Liver (tissue), 9 donors: Measurements from ENCODE around the gene SBF2. TPM values are rescaled to one million over a fixed set of nuclear protein-coding genes. Genes with fewer than 3 reads are reported as not detected.

Source experiments
- DNase-seq: peaks from one replicate; pipeline ENCODE4 v3.0.0-alpha.2; 2017; ENCODE audit warnings: low spot score
- H3K27ac ChIP-seq, 2 donors: one replicate each; pipeline ENCODE4 v1.7.0; 2013; ENCODE audit warnings: inconsistent platforms in 2 of 2, low read length in 2 of 2, control low read depth in 1 of 2, low read depth in 1 of 2, mild to moderate bottlenecking in 1 of 2
- H3K27me3 ChIP-seq, 4 donors: one replicate each; pipeline versions ENCODE4 v1.6.1 to v1.7.0; 2013; ENCODE audit warnings: low read length in 3 of 4, inconsistent platforms in 1 of 4, mild to moderate bottlenecking in 1 of 4, moderate library complexity in 1 of 4; ENCODE audit not compliant: control insufficient read depth in 4 of 4, insufficient read depth in 4 of 4
- H3K36me3 ChIP-seq, 4 donors: one replicate each; pipeline versions ENCODE4 v1.6.1 to v1.7.0; 2013; ENCODE audit warnings: low read length in 3 of 4, mild to moderate bottlenecking in 3 of 4, low read depth in 1 of 4, moderate library complexity in 1 of 4; ENCODE audit not compliant: control insufficient read depth in 4 of 4, insufficient read depth in 3 of 4
- H3K4me1 ChIP-seq, 4 donors: one replicate each; pipeline versions ENCODE4 v1.6.1 to v1.7.0; 2013; ENCODE audit warnings: low read length in 3 of 4, mild to moderate bottlenecking in 3 of 4, moderate library complexity in 1 of 4; ENCODE audit not compliant: control insufficient read depth in 4 of 4, insufficient read depth in 4 of 4
- H3K4me3 ChIP-seq, 3 donors: one replicate each; pipeline versions ENCODE4 v1.6.1 to v1.7.0; 2013; ENCODE audit warnings: low read length in 3 of 3, control low read depth in 1 of 3, low read depth in 1 of 3, mild to moderate bottlenecking in 1 of 3
- H3K9ac ChIP-seq, 2 donors: one replicate each; pipeline ENCODE4 v1.7.0; 2013; ENCODE audit warnings: low read length in 2 of 2, mild to moderate bottlenecking in 2 of 2, moderate library complexity in 2 of 2, control low read depth in 1 of 2, low read depth in 1 of 2
- H3K9me3 ChIP-seq, 4 donors: one replicate each; pipeline versions ENCODE4 v1.6.1 to v1.7.0; 2013; ENCODE audit warnings: low read length in 3 of 4; ENCODE audit not compliant: control insufficient read depth in 4 of 4
- EGR1 ChIP-seq, 2 donors: IDR thresholded peaks; 2 replicates each; pipeline ENCODE4 v1.6.1; 2016 to 2018; ENCODE audit warnings: antibody characterized with exemption in 2 of 2, low read depth in 2 of 2
- FOXA1 ChIP-seq: IDR thresholded peaks from 2 replicates; pipeline ENCODE4 v1.6.1; 2016; ENCODE audit warnings: antibody characterized with exemption
- FOXA2 ChIP-seq: IDR thresholded peaks from 2 replicates; pipeline ENCODE4 v1.6.1; 2016; ENCODE audit warnings: antibody characterized with exemption
- GABPA ChIP-seq, 2 donors: IDR thresholded peaks in 1 of 2; conservative IDR thresholded peaks in 1 of 2; 2 replicates each; pipeline ENCODE4 v1.6.1; 2016; ENCODE audit warnings: antibody characterized with exemption in 2 of 2, mild to moderate bottlenecking in 1 of 2, moderate library complexity in 1 of 2
- HNF4G ChIP-seq: IDR thresholded peaks from 2 replicates; pipeline ENCODE4 v1.6.1; 2016; ENCODE audit warnings: antibody characterized with exemption
- JUND ChIP-seq, 2 donors: IDR thresholded peaks; 2 replicates each; pipeline ENCODE4 v1.6.1; 2016; ENCODE audit warnings: antibody characterized with exemption in 2 of 2
- RXRA ChIP-seq, 2 donors: IDR thresholded peaks; 2 replicates each; pipeline ENCODE4 v1.6.1; 2017 to 2018; ENCODE audit warnings: antibody characterized with exemption in 2 of 2, mild to moderate bottlenecking in 1 of 2
- SP1 ChIP-seq: IDR thresholded peaks from 2 replicates; pipeline ENCODE4 v1.6.1; 2018; ENCODE audit warnings: antibody characterized with exemption, mild to moderate bottlenecking
- TAF1 ChIP-seq: conservative IDR thresholded peaks from 2 replicates; pipeline ENCODE4 v1.6.1; 2016; ENCODE audit warnings: antibody characterized with exemption, mild to moderate bottlenecking
- YY1 ChIP-seq: IDR thresholded peaks from 2 replicates; pipeline ENCODE4 v1.6.1; 2016; ENCODE audit warnings: antibody characterized with exemption, mild to moderate bottlenecking
- WGBS: extraction: QIAGEN DNeasy Blood & Tissue Kit; methylation state at CpG from one replicate; pipeline ENCODE4 v1.1.7; 2013; 5-methylcytosine and 5-hydroxymethylcytosine counted together
- polyA plus RNA-seq, 2 donors: library from polyadenylated mRNA; stranded (reverse) in 1 of 2; unstranded in 1 of 2; fragments of 200-250 nt in 1 of 2; fragments of >200 nt in 1 of 2; fragmentation: Nextera tagmentation in 1 of 2; extraction: Ambion mirVana in 1 of 2; gene quantifications; one replicate each; pipeline versions ENCODE4 v1.2.1 to v1.2.3, GENCODE V29; 2013 to 2015
- total RNA-seq, 2 donors: library from RNA; depleted of rRNA; stranded (reverse); fragments of >200 nt; gene quantifications; one replicate each; pipeline ENCODE4 v1.2.3, GENCODE V29; 2014
- TF ChIP-seq, protein P1 (sequence below): IDR thresholded peaks from 2 replicates; pipeline ENCODE4 v1.6.1; 2016; ENCODE audit warnings: antibody characterized with exemption
- TF ChIP-seq, protein P2 (sequence below): IDR thresholded peaks from 2 replicates; pipeline ENCODE4 v1.6.1; 2016; ENCODE audit warnings: antibody characterized with exemption, mild to moderate bottlenecking
- TF ChIP-seq, protein P3 (sequence below): fragments of 150-350 bp; IDR thresholded peaks from 2 replicates; pipeline ENCODE4 v1.5.1; 2017; ENCODE audit warnings: improper control_type of control experiment, low read depth, low read length; ENCODE audit not compliant: missing input control
- TF ChIP-seq, protein P4 (sequence below): IDR thresholded peaks from 2 replicates; pipeline ENCODE4 v1.6.1; 2016; ENCODE audit warnings: antibody characterized with exemption
- TF ChIP-seq, protein P5 (sequence below): IDR thresholded peaks from 2 replicates; pipeline ENCODE4 v1.6.1; 2016; ENCODE audit warnings: antibody characterized with exemption
- donor health status: healthy.
- donor health status: healthy.
- donor health status: healthy.
- donor health status: healthy.
- donor health status: healthy.

The SBF2 gene
- total and polyA plus RNA-seq, 4 donors = 7.5 to 31.3 (median 14.7) TPM

DNA sequence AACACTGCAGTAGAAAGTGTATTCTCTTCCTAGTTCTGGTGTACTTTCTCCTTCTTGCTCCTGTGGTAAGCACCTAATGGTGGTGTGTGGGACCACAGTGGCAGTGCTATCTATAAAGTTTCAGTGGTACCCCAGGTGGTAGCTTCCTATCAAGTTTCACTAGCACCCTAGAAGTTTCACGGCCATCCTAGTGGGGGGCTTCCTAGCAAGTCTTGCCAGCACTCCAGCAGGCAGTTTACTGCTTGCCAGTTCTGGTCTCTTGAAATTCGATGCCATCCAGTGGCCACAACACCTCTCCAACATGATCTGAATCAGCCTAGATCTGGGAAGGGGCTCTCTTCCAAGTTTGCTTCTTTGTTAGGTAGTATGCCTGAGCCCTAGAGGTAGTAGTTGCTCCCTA lies 400.5 kb downstream of the SBF2 start:
- Histone ChIP-seq H3K27ac (no peak overlapping the region), H3K4me1 (no peaks in the 10 kb centered on the region), H3K4me3 (no peak overlapping the region), H3K9ac (no peak overlapping the region), H3K36me3 (peaks cover 0 to 6% (median 3%) of the 10 kb centered on the region in 4 donors), H3K27me3 (no peaks in the 10 kb centered on the region), H3K9me3 (no peaks in the 10 kb centered on the region)
- WGBS = 90% methylated on average over 2 of the region's 2 CpGs
- no peak for DNase-seq
- TF ChIP-seq SP1 (no peak), FOXA2 (no peak), JUND (IDR thresholded peaks at IDR 0.05) (no peak), GABPA (IDR thresholded peaks at IDR 0.05 in 1 of 2, conservative IDR thresholded peaks at IDR 0.05 in 1 of 2) (no peak), FOXA1 (no peak), EGR1 (IDR thresholded peaks at IDR 0.05; ENCODE audit: low read depth in 2 of 2) (no peak)
- TF ChIP-seq, protein P1, sequence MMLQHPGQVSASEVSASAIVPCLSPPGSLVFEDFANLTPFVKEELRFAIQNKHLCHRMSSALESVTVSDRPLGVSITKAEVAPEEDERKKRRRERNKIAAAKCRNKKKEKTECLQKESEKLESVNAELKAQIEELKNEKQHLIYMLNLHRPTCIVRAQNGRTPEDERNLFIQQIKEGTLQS = no peak
- TF ChIP-seq, protein P2, sequence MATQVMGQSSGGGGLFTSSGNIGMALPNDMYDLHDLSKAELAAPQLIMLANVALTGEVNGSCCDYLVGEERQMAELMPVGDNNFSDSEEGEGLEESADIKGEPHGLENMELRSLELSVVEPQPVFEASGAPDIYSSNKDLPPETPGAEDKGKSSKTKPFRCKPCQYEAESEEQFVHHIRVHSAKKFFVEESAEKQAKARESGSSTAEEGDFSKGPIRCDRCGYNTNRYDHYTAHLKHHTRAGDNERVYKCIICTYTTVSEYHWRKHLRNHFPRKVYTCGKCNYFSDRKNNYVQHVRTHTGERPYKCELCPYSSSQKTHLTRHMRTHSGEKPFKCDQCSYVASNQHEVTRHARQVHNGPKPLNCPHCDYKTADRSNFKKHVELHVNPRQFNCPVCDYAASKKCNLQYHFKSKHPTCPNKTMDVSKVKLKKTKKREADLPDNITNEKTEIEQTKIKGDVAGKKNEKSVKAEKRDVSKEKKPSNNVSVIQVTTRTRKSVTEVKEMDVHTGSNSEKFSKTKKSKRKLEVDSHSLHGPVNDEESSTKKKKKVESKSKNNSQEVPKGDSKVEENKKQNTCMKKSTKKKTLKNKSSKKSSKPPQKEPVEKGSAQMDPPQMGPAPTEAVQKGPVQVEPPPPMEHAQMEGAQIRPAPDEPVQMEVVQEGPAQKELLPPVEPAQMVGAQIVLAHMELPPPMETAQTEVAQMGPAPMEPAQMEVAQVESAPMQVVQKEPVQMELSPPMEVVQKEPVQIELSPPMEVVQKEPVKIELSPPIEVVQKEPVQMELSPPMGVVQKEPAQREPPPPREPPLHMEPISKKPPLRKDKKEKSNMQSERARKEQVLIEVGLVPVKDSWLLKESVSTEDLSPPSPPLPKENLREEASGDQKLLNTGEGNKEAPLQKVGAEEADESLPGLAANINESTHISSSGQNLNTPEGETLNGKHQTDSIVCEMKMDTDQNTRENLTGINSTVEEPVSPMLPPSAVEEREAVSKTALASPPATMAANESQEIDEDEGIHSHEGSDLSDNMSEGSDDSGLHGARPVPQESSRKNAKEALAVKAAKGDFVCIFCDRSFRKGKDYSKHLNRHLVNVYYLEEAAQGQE = no peak
- TF ChIP-seq, protein P3, sequence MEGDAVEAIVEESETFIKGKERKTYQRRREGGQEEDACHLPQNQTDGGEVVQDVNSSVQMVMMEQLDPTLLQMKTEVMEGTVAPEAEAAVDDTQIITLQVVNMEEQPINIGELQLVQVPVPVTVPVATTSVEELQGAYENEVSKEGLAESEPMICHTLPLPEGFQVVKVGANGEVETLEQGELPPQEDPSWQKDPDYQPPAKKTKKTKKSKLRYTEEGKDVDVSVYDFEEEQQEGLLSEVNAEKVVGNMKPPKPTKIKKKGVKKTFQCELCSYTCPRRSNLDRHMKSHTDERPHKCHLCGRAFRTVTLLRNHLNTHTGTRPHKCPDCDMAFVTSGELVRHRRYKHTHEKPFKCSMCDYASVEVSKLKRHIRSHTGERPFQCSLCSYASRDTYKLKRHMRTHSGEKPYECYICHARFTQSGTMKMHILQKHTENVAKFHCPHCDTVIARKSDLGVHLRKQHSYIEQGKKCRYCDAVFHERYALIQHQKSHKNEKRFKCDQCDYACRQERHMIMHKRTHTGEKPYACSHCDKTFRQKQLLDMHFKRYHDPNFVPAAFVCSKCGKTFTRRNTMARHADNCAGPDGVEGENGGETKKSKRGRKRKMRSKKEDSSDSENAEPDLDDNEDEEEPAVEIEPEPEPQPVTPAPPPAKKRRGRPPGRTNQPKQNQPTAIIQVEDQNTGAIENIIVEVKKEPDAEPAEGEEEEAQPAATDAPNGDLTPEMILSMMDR = no peak

DNA sequence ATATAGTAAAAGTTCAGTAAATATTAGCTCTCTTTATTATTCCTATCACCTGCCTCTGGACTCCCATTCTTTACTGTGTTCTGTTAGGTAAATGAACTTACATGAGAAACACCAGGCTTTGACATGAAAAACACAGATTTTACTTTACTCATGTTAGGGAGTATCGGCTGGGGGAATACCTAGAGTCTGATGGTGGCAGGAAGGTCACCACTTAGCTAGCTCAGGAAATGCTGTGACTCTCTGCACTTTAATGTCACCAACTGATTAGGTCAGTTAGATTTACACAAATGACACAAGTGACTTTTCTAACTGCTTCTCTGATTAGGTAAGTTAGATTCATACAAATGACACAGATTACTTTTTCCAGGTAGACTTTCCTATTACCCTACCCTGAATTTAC lies 405.1 kb downstream of the SBF2 start:
- WGBS = 86% methylated on average over 1 of the region's 1 CpG
- TF ChIP-seq HNF4G (no peak), TAF1 (no peak), FOXA1 (no peak), JUND (IDR thresholded peaks at IDR 0.05) (no peak), GABPA (IDR thresholded peaks at IDR 0.05 in 1 of 2, conservative IDR thresholded peaks at IDR 0.05 in 1 of 2) (no peak), RXRA (IDR thresholded peaks at IDR 0.05) (no peak), EGR1 (IDR thresholded peaks at IDR 0.05; ENCODE audit: low read depth in 2 of 2) (no peak), YY1 (no peak), SP1 (no peak)
- TF ChIP-seq, protein P2 = no peak
- TF ChIP-seq, protein P4, sequence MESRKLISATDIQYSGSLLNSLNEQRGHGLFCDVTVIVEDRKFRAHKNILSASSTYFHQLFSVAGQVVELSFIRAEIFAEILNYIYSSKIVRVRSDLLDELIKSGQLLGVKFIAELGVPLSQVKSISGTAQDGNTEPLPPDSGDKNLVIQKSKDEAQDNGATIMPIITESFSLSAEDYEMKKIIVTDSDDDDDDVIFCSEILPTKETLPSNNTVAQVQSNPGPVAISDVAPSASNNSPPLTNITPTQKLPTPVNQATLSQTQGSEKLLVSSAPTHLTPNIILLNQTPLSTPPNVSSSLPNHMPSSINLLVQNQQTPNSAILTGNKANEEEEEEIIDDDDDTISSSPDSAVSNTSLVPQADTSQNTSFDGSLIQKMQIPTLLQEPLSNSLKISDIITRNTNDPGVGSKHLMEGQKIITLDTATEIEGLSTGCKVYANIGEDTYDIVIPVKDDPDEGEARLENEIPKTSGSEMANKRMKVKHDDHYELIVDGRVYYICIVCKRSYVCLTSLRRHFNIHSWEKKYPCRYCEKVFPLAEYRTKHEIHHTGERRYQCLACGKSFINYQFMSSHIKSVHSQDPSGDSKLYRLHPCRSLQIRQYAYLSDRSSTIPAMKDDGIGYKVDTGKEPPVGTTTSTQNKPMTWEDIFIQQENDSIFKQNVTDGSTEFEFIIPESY = no peak
- TF ChIP-seq, protein P5, sequence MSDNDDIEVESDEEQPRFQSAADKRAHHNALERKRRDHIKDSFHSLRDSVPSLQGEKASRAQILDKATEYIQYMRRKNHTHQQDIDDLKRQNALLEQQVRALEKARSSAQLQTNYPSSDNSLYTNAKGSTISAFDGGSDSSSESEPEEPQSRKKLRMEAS = no peak
- TF ChIP-seq, protein P1 = no peak
- TF ChIP-seq, protein P3 = no peak
- no peak for DNase-seq

More for the DNA sequence above, 405.1 kb downstream of the SBF2 start:
- Histone ChIP-seq H3K4me3 (no peak overlapping the region), H3K36me3 (peaks cover 0 to 6% (median 1%) of the 10 kb centered on the region in 4 donors), H3K9me3 (no peaks in the 10 kb centered on the region), H3K27me3 (no peaks in the 10 kb centered on the region), H3K27ac (no peak overlapping the region), H3K4me1 (no peaks in the 10 kb centered on the region), H3K9ac (no peak overlapping the region)
